Measurements from ENCODE around the gene MIGA2.

GRCh38 chr9:128992995-128993394 lies 43.4 kb upstream of the MIGA2 start:
- TF ChIP-seq CTCF (IDR thresholded peaks at IDR 0.05; ENCODE audit: insufficient read depth, low read length) (no peak), GABPA (IDR thresholded peaks at IDR 0.05; ENCODE audit: low read depth) (no peak), REST (IDR thresholded peaks at IDR 0.05; ENCODE audit: insufficient replicate concordance, low read depth) (no peak), POLR2AphosphoS5 (IDR thresholded peaks at IDR 0.05; ENCODE audit: low read depth) (no peak)

Data from HL-60 (cell line).